ENCODE results near the gene KRT12. TPM values are rescaled to one million over a fixed set of nuclear protein-coding genes. Genes with fewer than 3 reads are reported as not detected.
"Not testable (repeated sequence)": the region's sequence is repeated elsewhere in the genome, so short reads cannot be mapped to it uniquely, and the experiment has no call there.

The KRT12 gene
- polyA plus RNA-seq, 5 donors, result 0.06 to 0.14 (median 0.13) TPM; not detected in 2

GRCh38 chr17:40884708-40885512, 17.9 kb upstream of the KRT12 start, which contains the start of gene KRT20:
TSS of gene KRT20 (minus strand) at chr17:40885242. CDS start at chr17:40885185, 57 bp downstream.
- no peak for DNase-seq

GRCh38 chr17:40883626-40884334, 16.8 kb upstream of the KRT12 start:
- DNase-seq, result no peak

GRCh38 chr17:40883031-40883430, 16.0 kb upstream of the KRT12 start:
- DNase-seq, result no peak

DNA sequence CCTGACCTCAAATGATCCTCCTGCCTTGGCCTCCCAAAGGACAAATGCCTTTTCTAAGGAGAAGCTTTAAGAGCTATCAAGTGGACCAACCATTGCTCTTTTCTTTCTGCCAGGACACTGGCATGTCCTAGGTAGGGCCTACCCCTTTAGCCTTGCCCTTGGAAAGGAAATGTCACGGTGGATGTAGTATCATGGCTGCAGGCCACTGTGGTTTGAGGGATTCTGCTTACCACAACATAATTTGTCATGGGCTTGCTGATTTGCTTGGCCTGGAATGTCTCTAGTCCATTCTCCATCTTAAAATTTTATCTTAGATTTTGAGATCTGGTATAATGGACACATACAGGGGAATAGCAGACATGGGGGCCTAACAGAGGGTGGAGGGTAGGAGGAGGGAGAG, 12.0 kb upstream of the KRT12 start:
- DNase-seq, result no peak

DNA sequence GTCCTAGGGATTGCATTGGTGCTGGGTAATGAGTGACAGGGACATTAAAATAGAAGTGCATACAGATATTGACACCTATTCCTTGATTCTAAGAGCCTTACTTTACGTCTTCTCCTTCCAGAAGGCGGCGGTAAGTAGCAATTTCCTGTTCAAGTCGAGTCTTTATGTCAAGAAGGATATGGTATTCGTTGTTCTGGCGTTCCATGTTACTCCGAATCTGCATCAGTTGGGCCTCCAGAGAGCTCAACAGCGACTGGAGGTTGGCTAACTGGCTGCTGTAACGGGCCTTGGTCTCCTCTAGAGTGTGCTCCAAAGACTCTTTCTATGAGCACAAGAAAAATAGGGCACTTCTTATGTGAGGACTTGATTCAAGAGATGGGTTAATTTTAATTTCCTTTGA, 11.0 kb upstream of the KRT12 start:
- DNase-seq, result no peak

DNA sequence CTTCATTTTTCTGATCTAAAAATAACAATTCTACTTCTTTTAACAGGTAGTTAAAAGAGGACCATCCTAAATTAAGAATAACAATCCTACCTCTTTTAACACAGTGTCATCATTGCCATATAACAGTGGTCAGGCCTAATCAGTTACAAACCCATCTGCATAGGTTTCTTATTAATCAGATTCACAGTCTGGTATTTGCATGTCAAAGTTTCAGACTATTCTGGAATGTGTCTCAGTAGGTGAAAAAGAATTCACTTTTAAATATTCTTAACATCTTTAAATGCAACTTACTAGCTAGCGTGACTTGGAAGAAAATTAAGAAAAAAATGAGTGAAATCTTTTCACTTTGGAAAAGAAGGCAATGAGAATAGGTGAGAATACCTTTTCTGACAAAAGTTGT, 6.8 kb upstream of the KRT12 start:
- DNase-seq, result no peak

GRCh38 chr17:40873255-40873654, 6.2 kb upstream of the KRT12 start:
- no peak for DNase-seq

- DNase-seq, result no peak
These were observed 5.4 kb upstream of the KRT12 start for GRCh38 chr17:40872416-40872815.

DNA sequence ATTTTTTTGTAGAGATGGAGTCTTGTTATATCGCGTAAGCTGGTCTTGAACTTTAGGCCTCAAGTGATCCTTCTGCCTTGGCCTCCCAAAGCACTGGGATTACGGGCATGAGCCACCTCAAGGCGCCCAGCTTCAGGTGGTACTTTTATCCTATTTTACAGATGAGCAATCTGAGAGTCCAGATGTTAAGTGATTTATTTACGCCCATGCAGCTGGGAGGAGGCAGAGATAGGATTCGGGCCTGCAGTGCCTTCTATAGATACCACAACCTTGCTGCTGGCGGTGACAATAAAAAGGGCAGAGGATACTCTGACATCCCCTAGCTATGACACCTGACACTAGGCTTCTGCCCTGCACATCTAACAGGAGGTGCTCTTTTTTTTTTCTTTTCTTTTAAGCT, 4.3 kb upstream of the KRT12 start:
- no peak for DNase-seq

- no peak for DNase-seq
These were observed 3.1 kb upstream of the KRT12 start for GRCh38 chr17:40870136-40870535.

DNA sequence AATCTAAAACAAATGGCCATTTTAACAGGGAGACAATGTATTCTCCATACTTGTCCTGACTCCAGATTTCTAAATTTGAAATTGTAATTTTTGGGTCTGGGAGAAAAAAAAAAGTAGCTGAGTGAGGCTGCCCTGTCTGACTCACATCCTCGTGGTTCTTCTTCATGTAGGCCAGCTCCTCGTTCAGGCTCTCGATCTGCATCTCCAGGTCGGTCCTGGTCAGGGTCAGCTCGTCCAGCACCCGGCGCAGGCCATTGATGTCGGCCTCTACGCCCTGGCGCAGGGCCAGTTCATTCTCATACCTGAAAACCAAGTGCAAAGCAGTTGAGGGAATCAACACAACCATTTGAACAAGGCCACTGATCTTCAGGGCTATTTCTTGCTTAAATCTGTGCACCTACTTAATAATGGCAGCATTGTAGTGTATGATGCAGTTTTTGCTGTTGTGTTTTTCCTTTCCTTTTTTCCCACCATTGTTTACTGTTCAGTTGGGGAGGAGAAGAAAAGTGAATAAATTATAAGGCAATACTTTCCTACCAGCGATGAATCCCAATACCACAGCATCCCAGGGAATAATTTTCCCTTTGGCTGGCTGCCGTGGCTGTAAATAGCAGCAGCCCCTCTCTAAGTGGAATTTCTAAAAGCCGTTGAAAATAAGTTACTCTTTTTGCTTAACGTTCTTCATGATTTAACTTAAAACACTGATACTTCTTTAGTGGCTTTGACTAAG, 2.2 kb downstream of the KRT12 start:
- no peak for DNase-seq

GRCh38 chr17:40862985-40863733, 3.9 kb downstream of the KRT12 start:
- peak in 1 of 2 donors; percentile 5 for DNase-seq

GRCh38 chr17:40859536-40859935, 7.5 kb downstream of the KRT12 start:
- DNase-seq, result no peak

- not testable (repeated sequence) for DNase-seq
These were observed 8.4 kb downstream of the KRT12 start for GRCh38 chr17:40858667-40859066.

GRCh38 chr17:40857535-40857934, 9.5 kb downstream of the KRT12 start:
- no peak for DNase-seq

DNA sequence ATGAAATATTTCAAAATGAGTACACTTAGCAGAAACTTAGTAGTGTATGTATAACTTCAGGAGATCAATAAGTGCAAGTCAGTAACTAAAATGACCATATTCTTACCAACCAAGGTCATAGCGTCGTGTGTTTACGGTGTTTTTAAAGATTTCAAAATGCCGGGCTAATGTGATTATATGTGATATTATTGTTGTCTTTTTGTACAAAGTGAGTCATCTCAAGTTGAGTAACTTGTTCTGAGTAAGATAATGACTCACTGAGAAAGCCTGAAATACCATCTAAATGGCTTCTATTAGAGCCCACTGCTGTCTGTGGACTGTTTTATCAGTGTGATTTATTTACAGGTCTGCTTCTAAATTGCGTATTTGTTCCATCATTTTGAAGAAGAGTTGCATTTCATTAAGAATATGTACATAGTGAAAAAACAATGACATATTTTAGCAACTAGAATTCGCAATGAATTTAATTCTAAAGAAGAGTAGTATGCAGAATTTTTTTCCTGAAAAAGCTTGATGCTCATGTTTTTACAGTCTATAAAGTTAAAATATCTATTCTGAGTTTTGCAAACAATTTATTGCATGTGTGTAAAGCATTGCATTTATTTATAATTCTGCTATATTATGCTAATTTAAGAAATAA, 12.7 kb downstream of the KRT12 start:
- DNase-seq, result no peak

GRCh38 chr17:40852364-40852763, 14.7 kb downstream of the KRT12 start:
- no peak for DNase-seq

- DNase-seq, result no peak
These were observed 16.6 kb downstream of the KRT12 start for GRCh38 chr17:40850293-40850972.

DNA sequence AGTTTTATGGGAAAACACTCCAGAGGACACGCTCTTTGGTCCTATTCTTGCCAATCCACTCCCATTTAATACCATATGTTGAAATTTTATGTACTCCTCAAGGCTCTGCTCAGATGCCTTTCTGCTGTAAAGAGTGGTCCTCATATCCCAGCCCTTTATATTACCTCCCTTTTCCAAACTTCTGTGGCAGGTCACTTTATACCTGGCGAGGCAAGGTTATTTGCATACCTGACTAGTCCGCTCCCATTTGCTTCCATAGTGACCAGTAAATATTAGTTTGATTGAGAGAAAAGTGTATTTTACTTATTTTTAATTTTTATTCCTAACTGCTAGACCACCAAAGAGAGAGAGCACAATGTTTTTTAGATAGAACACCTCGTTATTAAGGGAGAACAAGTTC, 17.3 kb downstream of the KRT12 start:
- no peak for DNase-seq

DNA sequence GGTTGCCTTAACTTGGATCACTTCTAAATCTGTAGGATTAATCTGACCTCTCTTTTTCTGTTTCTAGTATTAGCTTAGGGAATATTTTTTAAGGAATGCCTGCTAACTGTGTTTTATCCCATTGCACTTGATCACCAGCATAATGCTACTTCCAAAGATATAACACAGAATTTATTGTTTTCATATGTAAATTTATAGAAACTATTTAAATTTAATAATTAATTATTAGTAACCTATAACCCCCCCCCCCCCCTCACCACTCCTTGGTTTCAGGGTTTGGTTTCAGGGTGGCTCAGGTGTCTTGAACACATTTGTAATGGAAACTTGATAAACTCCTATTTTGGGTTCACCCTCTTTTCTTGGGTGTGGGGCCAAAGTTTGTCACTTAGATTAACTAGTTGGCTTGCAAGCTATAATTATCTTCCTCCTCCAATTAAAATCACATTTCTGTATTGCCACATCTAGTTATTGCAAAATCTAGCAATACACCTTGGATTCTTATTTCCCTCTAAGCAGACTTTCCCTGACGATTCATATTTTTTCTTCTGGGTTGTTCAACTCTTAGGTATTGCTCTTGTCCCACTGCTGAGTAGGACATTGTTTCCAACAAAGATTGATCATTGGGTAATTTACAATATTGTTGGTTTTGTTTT, 18.3 kb downstream of the KRT12 start:
- DNase-seq, result no peak

Data from right lung (tissue), 5 donors.